ENCODE results near the gene PON3. TPM values are rescaled to one million over a fixed set of nuclear protein-coding genes. Genes with fewer than 3 reads are reported as not detected.
"Not testable (repeated sequence)": the region's sequence is repeated elsewhere in the genome, so short reads cannot be mapped to it uniquely, and the experiment has no call there.

The PON3 gene
- total RNA-seq, 1 experiment from 2014 or later, result not detected

- not testable (repeated sequence) for H3K27ac ChIP-seq (ENCODE audit: low read length); H3K9me2 ChIP-seq (replicated peaks; ENCODE audit: insufficient read depth, low read length); H3K4me1 ChIP-seq (ENCODE audit: low read length); H2AFZ ChIP-seq (ENCODE audit: low read length); H3K9me3 ChIP-seq (ENCODE audit: low read length); H3K27me3 ChIP-seq (ENCODE audit: low read length); H3K4me2 ChIP-seq (ENCODE audit: low read depth, low read length, poor library complexity, severe bottlenecking); H3K36me3 ChIP-seq (ENCODE audit: insufficient read depth, low read length); DNase-seq; H3K79me2 ChIP-seq (ENCODE audit: low read length); H3K9ac ChIP-seq (ENCODE audit: low read length); H4K20me1 ChIP-seq (ENCODE audit: insufficient read depth, low read depth, low read length); H3K4me3 ChIP-seq (ENCODE audit: low read length)
Measured at GRCh38 chr7:95379457-95379856, 16.7 kb downstream of the PON3 start.

- no peak overlapping the region for H3K4me3 ChIP-seq (ENCODE audit: low read length)
- no peak for DNase-seq
- H3K9me3 ChIP-seq (ENCODE audit: low read length), result no peaks in the 10 kb centered on the region
- H3K27me3 ChIP-seq (ENCODE audit: low read length), result no peaks in the 10 kb centered on the region
- no peak overlapping the region for H3K27ac ChIP-seq (ENCODE audit: low read length)
- H3K4me1 ChIP-seq (ENCODE audit: low read length), result no peaks in the 10 kb centered on the region
- H2AFZ ChIP-seq (ENCODE audit: low read length), result no peak overlapping the region
- H3K9ac ChIP-seq (ENCODE audit: low read length), result no peak overlapping the region
- no peaks in the 10 kb centered on the region for H3K36me3 ChIP-seq (ENCODE audit: insufficient read depth, low read length)
- H3K4me2 ChIP-seq (ENCODE audit: low read depth, low read length, poor library complexity, severe bottlenecking), result no peak overlapping the region
- H3K9me2 ChIP-seq (replicated peaks; ENCODE audit: insufficient read depth, low read length), result no peaks in the 10 kb centered on the region; the same call in 1 of the 2 replicates
- H4K20me1 ChIP-seq (ENCODE audit: insufficient read depth, low read depth, low read length), result no peaks in the 10 kb centered on the region
- no peaks in the 10 kb centered on the region for H3K79me2 ChIP-seq (ENCODE audit: low read length)
Measured at GRCh38 chr7:95376632-95377400, 19.4 kb downstream of the PON3 start.

DNA sequence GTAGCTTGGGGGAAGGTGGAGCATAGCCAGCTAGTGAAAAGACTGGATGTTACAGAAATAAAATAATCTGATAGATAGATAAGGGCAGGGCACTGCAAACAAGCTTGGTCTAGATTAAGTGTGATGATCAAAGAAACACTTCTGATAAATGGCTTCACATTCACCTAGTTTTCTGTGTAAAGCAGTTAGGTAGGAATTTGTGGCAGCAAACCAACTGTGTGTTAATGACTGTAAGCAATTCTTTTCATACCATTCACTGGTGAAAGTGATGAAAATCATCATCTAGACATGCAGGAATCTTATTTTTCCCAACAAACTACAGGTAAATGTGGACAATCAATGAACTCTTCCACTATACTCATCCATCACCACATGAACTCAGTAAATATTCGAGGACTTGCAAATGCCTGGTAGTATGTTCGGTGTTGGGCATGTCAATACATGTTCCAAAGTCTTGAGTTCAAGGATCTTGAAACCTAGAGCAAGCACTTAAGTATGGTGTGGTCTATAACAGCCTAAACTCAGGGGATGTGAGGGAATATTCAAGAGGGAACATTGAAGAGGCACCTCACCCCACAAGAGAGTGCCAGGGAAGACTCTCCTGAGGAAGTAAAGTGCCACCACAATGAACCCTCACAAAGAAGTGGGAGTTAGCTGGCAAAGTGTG, 20.5 kb downstream of the PON3 start:
- Histone ChIP-seq H3K9me3 (ENCODE audit: low read length) (no peaks in the 10 kb centered on the region), H4K20me1 (ENCODE audit: insufficient read depth, low read depth, low read length) (no peaks in the 10 kb centered on the region), H3K9me2 (replicated peaks; ENCODE audit: insufficient read depth, low read length) (no peaks in the 10 kb centered on the region; the same call in 1 of the 2 replicates), H3K27me3 (ENCODE audit: low read length) (no peaks in the 10 kb centered on the region), H3K4me3 (ENCODE audit: low read length) (no peak overlapping the region), H3K4me1 (ENCODE audit: low read length) (no peaks in the 10 kb centered on the region), H3K27ac (ENCODE audit: low read length) (no peak overlapping the region), H3K9ac (ENCODE audit: low read length) (no peak overlapping the region), H3K79me2 (ENCODE audit: low read length) (no peaks in the 10 kb centered on the region), H3K36me3 (ENCODE audit: insufficient read depth, low read length) (no peaks in the 10 kb centered on the region), H3K4me2 (ENCODE audit: low read depth, low read length, poor library complexity, severe bottlenecking) (no peak overlapping the region), H2AFZ (ENCODE audit: low read length) (no peak overlapping the region)
- DNase-seq, result no peak

GRCh38 chr7:95373323-95373722, 22.9 kb downstream of the PON3 start:
- no peak overlapping the region for H2AFZ ChIP-seq (ENCODE audit: low read length)
- H3K27ac ChIP-seq (ENCODE audit: low read length), result no peak overlapping the region
- H3K9me2 ChIP-seq (replicated peaks; ENCODE audit: insufficient read depth, low read length), result no peaks in the 10 kb centered on the region; the same call in 1 of the 2 replicates
- no peak overlapping the region for H3K4me3 ChIP-seq (ENCODE audit: low read length)
- no peak overlapping the region for H3K4me2 ChIP-seq (ENCODE audit: low read depth, low read length, poor library complexity, severe bottlenecking)
- no peak for DNase-seq
- H3K9ac ChIP-seq (ENCODE audit: low read length), result no peak overlapping the region
- H3K9me3 ChIP-seq (ENCODE audit: low read length), result no peaks in the 10 kb centered on the region
- no peaks in the 10 kb centered on the region for H4K20me1 ChIP-seq (ENCODE audit: insufficient read depth, low read depth, low read length)
- no peaks in the 10 kb centered on the region for H3K36me3 ChIP-seq (ENCODE audit: insufficient read depth, low read length)
- no peaks in the 10 kb centered on the region for H3K79me2 ChIP-seq (ENCODE audit: low read length)
- H3K4me1 ChIP-seq (ENCODE audit: low read length), result no peaks in the 10 kb centered on the region
- H3K27me3 ChIP-seq (ENCODE audit: low read length), result no peaks in the 10 kb centered on the region

DNA sequence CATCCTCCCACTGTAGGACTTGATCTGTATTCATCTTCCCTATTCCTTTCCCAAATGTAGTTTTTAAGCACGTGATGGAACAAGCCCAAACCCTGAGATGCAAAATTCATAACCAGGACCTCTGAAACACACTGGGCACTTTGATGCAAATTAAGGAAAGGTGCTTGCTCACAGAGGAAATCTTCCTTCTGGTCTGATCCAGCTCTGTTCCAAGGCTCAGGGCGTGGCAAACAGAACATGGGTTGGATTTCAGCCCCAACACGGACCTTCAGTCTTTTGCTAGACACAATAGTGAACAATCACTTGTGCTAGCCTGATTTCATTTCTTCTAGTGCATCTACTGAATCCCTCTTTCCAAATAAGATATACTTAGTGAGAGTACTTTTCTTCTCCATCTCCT, 27.9 kb downstream of the PON3 start:
- no peak overlapping the region for H3K4me2 ChIP-seq (ENCODE audit: low read depth, low read length, poor library complexity, severe bottlenecking)
- H3K27ac ChIP-seq (ENCODE audit: low read length), result no peak overlapping the region
- DNase-seq, result no peak
- H3K9me3 ChIP-seq (ENCODE audit: low read length), result no peaks in the 10 kb centered on the region
- H3K4me3 ChIP-seq (ENCODE audit: low read length), result no peak overlapping the region
- no peaks in the 10 kb centered on the region for H3K36me3 ChIP-seq (ENCODE audit: insufficient read depth, low read length)
- no peak overlapping the region for H3K9ac ChIP-seq (ENCODE audit: low read length)
- H3K79me2 ChIP-seq (ENCODE audit: low read length), result no peaks in the 10 kb centered on the region
- no peaks in the 10 kb centered on the region for H3K9me2 ChIP-seq (replicated peaks; ENCODE audit: insufficient read depth, low read length)
- H3K4me1 ChIP-seq (ENCODE audit: low read length), result no peaks in the 10 kb centered on the region
- no peaks in the 10 kb centered on the region for H4K20me1 ChIP-seq (ENCODE audit: insufficient read depth, low read depth, low read length)
- H3K27me3 ChIP-seq (ENCODE audit: low read length), result no peaks in the 10 kb centered on the region
- H2AFZ ChIP-seq (ENCODE audit: low read length), result no peak overlapping the region

- H3K9me2 ChIP-seq (replicated peaks; ENCODE audit: insufficient read depth, low read length), result no peaks in the 10 kb centered on the region
- H3K9me3 ChIP-seq (ENCODE audit: low read length), result no peaks in the 10 kb centered on the region
- H3K36me3 ChIP-seq (ENCODE audit: insufficient read depth, low read length), result no peaks in the 10 kb centered on the region
- no peaks in the 10 kb centered on the region for H4K20me1 ChIP-seq (ENCODE audit: insufficient read depth, low read depth, low read length)
- no peak overlapping the region for H3K4me2 ChIP-seq (ENCODE audit: low read depth, low read length, poor library complexity, severe bottlenecking)
- H3K9ac ChIP-seq (ENCODE audit: low read length), result no peak overlapping the region
- H2AFZ ChIP-seq (ENCODE audit: low read length), result no peak overlapping the region
- no peak for DNase-seq
- H3K27ac ChIP-seq (ENCODE audit: low read length), result no peak overlapping the region
- no peak overlapping the region for H3K4me3 ChIP-seq (ENCODE audit: low read length)
- H3K27me3 ChIP-seq (ENCODE audit: low read length), result no peaks in the 10 kb centered on the region
- no peaks in the 10 kb centered on the region for H3K4me1 ChIP-seq (ENCODE audit: low read length)
- no peaks in the 10 kb centered on the region for H3K79me2 ChIP-seq (ENCODE audit: low read length)
Measured at GRCh38 chr7:95367606-95368005, 28.6 kb downstream of the PON3 start.

GRCh38 chr7:95365151-95365550, 31.0 kb downstream of the PON3 start:
- no peak overlapping the region for H3K4me3 ChIP-seq (ENCODE audit: low read length)
- H3K4me2 ChIP-seq (ENCODE audit: low read depth, low read length, poor library complexity, severe bottlenecking), result no peak overlapping the region
- H3K9ac ChIP-seq (ENCODE audit: low read length), result no peak overlapping the region
- no peaks in the 10 kb centered on the region for H3K27me3 ChIP-seq (ENCODE audit: low read length)
- H3K27ac ChIP-seq (ENCODE audit: low read length), result no peak overlapping the region
- no peaks in the 10 kb centered on the region for H3K79me2 ChIP-seq (ENCODE audit: low read length)
- no peak overlapping the region for H2AFZ ChIP-seq (ENCODE audit: low read length)
- H3K36me3 ChIP-seq (ENCODE audit: insufficient read depth, low read length), result no peaks in the 10 kb centered on the region
- H4K20me1 ChIP-seq (ENCODE audit: insufficient read depth, low read depth, low read length), result no peaks in the 10 kb centered on the region
- no peaks in the 10 kb centered on the region for H3K4me1 ChIP-seq (ENCODE audit: low read length)
- DNase-seq, result no peak
- no peaks in the 10 kb centered on the region for H3K9me3 ChIP-seq (ENCODE audit: low read length)
- H3K9me2 ChIP-seq (replicated peaks; ENCODE audit: insufficient read depth, low read length), result no peaks in the 10 kb centered on the region

GRCh38 chr7:95357623-95358022, 38.6 kb downstream of the PON3 start:
- H3K4me3 ChIP-seq (ENCODE audit: low read length), result no peak overlapping the region
- H3K79me2 ChIP-seq (ENCODE audit: low read length), result no peaks in the 10 kb centered on the region
- H3K27ac ChIP-seq (ENCODE audit: low read length), result no peak overlapping the region
- no peaks in the 10 kb centered on the region for H3K9me2 ChIP-seq (replicated peaks; ENCODE audit: insufficient read depth, low read length)
- no peak overlapping the region for H3K4me2 ChIP-seq (ENCODE audit: low read depth, low read length, poor library complexity, severe bottlenecking)
- no peaks in the 10 kb centered on the region for H3K36me3 ChIP-seq (ENCODE audit: insufficient read depth, low read length)
- H3K9ac ChIP-seq (ENCODE audit: low read length), result no peak overlapping the region
- H3K27me3 ChIP-seq (ENCODE audit: low read length), result no peaks in the 10 kb centered on the region
- H2AFZ ChIP-seq (ENCODE audit: low read length), result no peak overlapping the region
- no peaks in the 10 kb centered on the region for H3K9me3 ChIP-seq (ENCODE audit: low read length)
- no peaks in the 10 kb centered on the region for H4K20me1 ChIP-seq (ENCODE audit: insufficient read depth, low read depth, low read length)
- H3K4me1 ChIP-seq (ENCODE audit: low read length), result no peaks in the 10 kb centered on the region
- DNase-seq, result no peak

All from Karpas-422 (cell line).